Activated CD8-positive, alpha-beta memory T cell treated with anti-CD3 and anti-CD28 coated beads for 36 hours (primary cell): Measurements from ENCODE around the gene CHD3. TPM values are rescaled to one million over a fixed set of nuclear protein-coding genes. Genes with fewer than 3 reads are reported as not detected.

Source experiments
- CTCF ChIA-PET: fragments of 350-600 bp; sonication (Branson Sonifier 250); formaldehyde crosslinking; loops from one replicate; lab custom pipeline; 2021; ENCODE audit warnings: antibody characterized with exemption; lab: Charles Lee
- POLR2A ChIA-PET: fragments of 350-600 bp; sonication (Branson Sonifier 250); formaldehyde crosslinking; loops from one replicate; lab custom pipeline; 2021; ENCODE audit warnings: antibody characterized with exemption; lab: Charles Lee
- total RNA-seq, 2 experiments: library from RNA; stranded (reverse); gene quantifications; one replicate each; pipeline ENCODE4 v1.2.3, GENCODE V29; 2021

Gene CHD3
- total RNA-seq, 2 experiments from 2014 or later = 112 to 113 TPM

DNA sequence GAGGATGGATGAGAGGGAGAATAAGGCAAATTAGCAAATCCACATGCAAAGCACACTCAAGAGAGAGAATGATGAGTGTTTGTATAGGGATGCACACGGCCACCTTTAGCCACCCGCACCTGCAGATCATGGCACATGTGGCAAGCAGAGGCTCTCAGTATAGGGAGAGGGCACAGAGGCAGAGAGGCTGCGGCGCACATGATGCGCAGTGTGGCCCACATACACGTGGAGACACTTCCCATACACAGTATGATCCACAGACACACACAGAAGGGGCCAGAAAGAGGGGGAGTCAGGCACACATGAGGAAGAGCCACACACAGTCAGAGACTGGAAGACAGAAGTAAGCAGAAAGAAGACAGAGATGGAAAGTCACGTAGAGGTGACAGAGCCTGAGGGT lies 6.5 kb upstream of the CHD3 start:
- ChIA-PET POLR2A (no interaction called here), CTCF (no interaction called here)

DNA sequence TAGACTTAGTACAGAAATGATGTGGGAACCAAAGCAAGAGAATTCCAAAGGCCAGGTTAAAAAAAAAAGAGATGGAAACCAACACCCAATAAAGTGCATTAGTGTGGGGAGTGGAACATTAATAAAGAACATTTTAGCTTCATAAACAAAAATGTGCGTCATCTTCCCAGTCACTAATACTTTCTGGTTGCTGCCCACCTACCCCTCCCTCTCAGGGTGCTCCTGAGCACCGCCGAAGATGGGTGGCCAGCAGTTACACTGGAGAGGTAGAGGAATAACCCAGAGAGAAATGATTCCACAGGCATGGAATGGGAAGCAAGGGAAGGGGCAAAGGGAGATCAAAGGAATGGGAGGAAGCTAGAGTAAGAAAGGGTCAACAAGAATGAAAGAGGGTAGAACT lies 6.0 kb upstream of the CHD3 start:
- POLR2A ChIA-PET = no interaction called here

DNA sequence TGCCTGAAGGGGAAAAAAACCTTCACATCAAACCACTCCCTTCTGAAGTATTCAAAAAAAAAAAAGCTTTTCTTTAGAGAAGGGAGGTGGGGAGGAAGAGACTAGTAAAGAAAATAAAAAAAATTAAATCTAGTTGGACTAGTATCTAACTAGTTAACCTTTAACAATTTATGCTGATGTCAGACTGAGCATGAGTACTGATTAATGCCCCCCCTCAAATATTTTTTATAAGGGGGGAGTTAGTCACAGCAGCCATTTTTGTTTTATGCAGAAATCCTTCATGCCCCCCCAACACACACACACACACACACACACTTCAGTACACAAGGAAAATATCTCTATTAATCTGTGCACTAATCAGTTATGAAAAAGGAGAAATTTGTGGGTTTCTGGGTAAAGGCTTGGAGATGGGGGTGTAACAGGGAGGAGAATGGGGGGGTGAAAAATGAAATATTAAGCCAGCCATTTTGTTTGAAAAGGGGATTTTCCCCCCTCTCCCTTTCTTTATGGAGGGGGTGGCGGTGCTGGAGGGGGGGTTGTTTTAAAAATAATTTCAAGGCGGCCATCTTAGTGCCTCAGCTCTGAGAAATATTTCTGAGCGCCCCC lies 4.7 kb upstream of the CHD3 start:
- ChIA-PET CTCF (interaction anchor here (0.8 to 1.3 kb wide), 2 partner anchors 15 to 176 kb away, joined by 3 read pairs; no protein-coding TSS in a partner anchor), POLR2A (interaction anchor here (0.5 to 0.6 kb wide), 2 partner anchors 42 to 48 kb away, joined by 3 read pairs; no protein-coding TSS in a partner anchor)

More for the DNA sequence above, 6.0 kb upstream of the CHD3 start:
- CTCF ChIA-PET = interaction anchor here (0.6 to 1.3 kb wide), 3 partner anchors 8 to 47 kb away, joined by 3 read pairs; no protein-coding TSS in a partner anchor

DNA sequence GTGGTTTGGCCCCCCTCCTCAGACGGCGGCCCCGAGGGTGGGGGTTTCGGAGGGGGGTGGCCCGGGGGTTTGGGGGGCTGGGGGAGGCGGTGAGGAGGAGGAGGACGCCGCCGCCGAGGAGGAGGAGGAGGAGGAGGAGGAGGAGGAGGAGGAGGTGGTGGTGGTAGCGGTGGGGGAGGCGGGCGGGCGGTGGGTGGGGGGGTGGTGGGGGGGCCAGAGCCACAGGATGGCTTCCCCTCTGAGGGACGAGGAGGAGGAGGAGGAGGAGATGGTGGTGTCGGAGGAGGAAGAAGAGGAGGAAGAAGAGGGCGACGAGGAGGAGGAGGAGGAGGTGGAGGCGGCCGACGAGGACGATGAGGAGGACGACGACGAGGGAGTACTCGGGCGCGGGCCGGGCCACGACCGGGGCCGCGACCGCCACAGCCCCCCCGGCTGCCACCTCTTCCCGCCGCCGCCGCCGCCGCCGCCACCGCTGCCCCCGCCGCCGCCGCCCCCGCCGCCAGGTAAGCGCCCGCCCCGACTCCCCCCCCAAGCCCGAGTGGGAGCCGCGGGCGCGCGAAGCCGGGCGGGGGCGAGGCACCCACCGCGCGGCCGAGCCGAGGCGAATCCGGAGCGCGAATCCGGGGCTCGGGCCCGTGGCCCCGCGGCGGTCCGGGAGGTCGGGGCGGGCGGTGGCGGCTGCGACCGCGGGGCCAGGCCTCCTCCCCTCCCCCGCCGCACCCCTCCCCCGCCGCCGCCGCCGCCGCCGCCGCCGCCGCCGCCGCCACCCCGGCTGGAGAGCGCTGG lies 3.8 kb upstream of the CHD3 start:
- CTCF ChIA-PET = interaction anchor here (0.7 to 2.2 kb wide), 3 partner anchors 28 to 179 kb away, joined by 3 to 8 read pairs (median 3); partner anchors contain the start of genes CYB5D1 and NAA38
- POLR2A ChIA-PET = interaction anchor here (0.6 kb wide), 1 partner anchor 49 kb away, joined by 3 read pairs; no protein-coding TSS in a partner anchor

DNA sequence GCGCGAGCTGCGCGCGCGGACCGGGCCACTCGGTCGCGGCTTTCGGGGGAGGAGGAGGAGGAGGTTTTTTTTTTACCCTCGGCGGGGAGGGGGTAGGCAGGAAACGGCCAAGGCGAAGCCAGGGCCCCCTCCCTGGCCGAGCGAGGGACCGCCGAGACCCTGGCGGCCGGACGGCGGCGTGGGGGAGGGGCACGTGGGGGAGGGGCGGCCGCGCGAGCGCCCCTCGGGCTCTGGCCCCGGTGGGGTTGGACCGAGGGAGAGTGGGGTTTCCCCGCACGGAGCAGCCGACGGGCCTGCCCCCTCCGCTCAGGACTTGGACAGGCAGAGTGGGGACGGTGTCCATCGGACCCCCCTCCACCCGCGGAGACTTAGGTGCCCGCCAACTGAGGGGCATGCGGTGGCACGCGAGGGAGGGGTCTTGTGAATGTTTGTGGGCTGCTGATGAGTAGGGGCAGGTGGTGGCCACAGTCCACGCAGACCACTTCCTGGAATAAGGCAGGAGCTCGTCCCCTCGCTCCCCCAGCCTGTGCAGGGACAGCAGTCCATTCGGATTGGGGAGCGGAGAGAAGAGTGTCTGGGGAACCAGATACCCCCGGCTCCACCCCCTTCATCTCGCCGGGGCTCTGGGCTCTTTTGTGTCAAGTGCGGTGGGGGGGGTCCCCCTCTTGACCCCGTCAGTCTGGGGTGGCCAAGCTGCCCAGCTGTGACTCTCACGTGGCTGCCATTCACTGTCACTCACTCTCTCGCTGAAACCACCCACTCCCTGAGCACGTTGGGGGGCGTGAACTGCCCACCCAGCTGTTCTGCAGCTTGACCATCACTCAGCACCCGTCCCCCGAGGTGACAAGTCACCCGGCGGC lies 3.0 kb upstream of the CHD3 start:
- CTCF ChIA-PET = interaction anchor here (0.7 to 2.2 kb wide), 7 partner anchors 22 to 198 kb away, joined by 3 to 8 read pairs (median 3); partner anchors contain the start of genes CYB5D1, NAA38, RNF227 and TP53
- POLR2A ChIA-PET = interaction anchor here (0.6 to 1.5 kb wide), 4 partner anchors 11 to 200 kb away, joined by 4 to 9 read pairs (median 6); partner anchors contain the start of genes CNTROB, TP53 and TRAPPC1

DNA sequence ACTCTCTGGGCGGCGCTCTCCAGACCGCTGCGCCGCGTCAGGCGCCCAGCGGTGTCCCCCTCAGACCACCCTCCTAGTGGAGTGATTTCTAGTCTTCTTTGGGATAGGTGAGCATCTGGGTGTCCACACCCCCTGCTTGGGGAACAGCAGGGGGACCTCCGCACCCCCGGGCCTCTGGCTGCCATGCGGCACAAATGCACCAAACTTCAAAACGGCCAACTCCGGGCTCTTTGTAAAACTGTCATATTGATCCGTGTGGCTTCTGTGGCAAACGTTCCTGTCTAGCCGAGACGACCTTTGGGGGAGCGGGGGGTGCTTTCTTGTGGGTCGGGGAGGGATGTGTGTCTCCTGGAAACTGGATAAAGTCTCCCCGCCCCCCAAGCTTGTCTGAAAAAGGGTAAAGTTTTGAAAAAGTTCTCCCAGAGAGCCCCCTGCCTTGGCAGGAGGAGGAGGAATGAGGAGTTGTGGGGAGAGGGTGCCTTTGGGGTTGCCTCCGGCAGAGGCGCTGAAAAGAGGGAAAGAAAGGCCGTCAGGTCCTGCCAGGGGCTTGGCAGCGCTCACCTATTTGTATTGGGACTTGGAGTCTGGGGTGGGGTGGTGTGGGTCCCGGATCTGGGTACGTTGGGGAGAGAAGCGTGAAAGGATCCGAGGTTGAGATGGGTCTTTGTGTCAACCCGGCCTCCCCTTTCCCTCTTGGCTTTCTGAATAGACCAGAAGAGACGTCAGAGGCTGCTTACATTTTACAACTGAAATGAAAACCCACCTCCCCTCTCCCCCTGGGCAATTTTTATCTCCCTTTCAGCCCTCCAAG lies 2.2 kb upstream of the CHD3 start:
- CTCF ChIA-PET = interaction anchor here (0.7 to 2.2 kb wide), 6 partner anchors 23 to 199 kb away, joined by 3 to 8 read pairs (median 3); partner anchors contain the start of genes CYB5D1, NAA38, RNF227 and TP53
- POLR2A ChIA-PET = interaction anchor here (0.6 to 1.5 kb wide), 3 partner anchors 12 to 199 kb away, joined by 6 to 9 read pairs (median 7); partner anchors contain the start of genes CNTROB, TP53 and TRAPPC1

DNA sequence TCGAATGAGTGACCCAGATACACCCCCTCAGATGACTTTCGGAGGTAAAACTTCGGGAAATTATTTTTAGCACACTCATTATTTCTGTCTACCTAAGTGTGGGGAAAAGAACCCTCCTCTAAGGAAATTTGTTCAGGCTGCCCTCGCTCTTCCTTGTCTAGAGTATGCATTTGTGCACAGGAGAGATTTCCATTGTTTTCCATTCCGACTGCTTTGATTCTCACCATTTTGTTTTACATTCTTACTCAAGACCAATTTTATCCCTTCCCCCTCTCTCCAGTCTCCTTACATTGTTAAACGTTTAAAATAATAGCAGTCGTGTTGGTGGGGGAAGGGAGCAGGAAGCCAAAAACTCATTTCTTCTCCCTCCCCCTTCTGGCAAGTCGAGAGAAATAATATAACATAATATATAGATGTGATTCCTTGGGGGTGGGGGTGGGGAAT lies 1.5 kb upstream of the CHD3 start:
- POLR2A ChIA-PET = no interaction called here
- CTCF ChIA-PET = interaction anchor here (2.2 kb wide), 1 partner anchor 30 kb away, joined by 8 read pairs; the partner anchor contains the start of genes CYB5D1 and NAA38

DNA sequence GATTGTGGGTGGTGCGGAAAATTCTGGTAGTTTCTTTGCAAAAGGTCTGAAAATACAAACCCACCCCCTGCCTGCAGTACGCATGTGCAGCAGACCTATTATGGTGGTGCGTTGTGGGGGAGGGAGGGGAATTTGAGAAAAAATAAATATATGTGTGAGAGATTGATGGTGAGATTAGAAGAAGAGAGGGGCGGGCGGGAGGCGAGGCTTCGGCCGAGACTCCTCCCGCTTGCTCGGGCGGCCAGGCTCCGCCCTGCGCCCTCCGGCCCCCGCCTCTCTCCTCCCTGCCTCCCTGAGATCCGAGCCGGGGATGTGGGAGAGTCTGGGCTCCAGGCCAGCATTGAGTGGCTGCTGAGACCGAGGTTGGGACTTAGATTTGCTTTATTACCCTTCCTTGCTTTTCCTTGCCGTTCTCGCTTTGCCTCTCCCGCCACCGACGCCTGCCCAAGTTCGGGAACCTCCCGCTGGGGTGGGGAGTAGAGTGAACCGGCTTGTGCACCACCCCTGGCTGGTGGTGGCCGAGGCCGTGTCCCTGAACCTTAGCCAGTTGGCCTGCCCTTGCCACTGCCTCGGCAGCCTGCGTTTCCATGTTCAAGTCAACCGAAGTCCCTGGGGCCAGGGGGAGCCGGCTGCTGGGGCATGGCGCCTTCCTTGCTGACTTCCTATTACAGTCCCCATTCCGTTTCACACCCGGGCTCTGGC lies 956 bp upstream of the CHD3 start:
- ChIA-PET POLR2A (no interaction called here), CTCF (no interaction called here)

DNA sequence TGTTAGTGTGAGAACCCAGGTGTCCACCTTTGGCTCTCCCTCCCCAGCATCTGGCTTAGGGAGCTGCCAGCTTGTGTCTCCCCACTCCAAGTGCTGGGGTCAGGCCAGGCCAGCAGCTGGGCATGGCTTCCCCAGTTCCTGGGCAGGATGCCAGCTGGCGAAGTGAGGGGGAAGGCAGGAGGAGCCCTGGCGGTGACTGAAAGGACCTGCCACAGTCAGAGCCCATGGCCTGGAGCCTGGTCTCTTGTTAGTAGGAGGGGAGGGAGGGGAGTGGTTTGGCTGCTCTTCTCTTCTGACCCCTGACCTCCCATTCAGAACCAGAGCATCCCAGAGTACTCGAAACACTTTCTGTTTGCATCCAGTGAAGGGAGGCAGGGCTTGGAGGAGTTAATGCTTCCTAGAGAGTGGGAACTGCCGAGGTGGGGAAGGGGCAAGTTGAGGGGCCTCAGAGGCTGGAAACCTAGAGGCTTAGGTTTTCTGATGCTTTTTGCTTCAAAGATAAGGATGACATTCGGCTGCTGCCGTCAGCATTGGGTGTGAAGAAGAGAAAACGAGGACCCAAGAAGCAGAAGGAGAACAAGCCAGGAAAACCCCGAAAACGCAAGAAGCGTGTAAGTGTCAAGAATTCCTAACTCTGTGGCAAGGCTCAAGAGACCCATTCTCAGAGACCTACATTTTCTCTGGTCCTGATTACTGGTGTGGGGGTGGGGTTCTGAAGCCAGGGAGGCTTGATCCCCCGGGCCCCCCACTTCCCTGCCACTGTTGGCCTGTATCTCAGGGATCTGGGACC lies 772 bp downstream of the CHD3 start:
- CTCF ChIA-PET = no interaction called here
- POLR2A ChIA-PET = no interaction called here

DNA sequence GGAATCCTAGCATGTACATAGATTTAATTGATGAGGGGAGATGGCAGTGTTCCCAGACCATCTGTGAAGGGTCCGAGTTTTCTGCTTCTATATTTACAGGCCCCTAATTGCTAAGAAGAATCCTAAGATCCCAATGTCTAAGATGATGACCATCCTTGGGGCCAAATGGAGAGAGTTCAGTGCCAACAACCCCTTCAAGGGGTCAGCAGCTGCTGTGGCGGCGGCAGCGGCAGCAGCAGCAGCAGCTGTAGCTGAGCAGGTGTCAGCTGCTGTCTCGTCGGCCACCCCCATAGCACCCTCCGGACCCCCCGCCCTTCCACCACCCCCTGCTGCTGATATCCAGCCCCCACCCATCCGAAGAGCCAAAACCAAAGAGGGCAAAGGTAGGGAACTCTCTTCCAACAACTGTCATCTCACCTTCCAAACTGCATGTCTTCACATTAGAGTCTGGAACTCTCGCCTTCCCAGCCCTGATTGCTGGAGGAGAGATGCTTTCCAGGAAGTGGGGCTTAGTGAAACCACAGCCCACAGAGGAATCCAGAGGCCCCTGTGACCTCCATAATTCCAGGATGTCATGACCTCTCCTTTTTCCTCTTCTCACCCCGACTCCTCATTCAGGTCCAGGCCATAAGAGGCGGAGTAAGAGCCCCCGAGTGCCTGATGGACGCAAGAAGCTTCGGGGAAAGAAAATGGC lies 4.7 kb downstream of the CHD3 start:
- ChIA-PET POLR2A (no interaction called here), CTCF (interaction anchor here (0.5 kb wide), 1 partner anchor 147 kb away, joined by 3 read pairs; no protein-coding TSS in a partner anchor)

DNA sequence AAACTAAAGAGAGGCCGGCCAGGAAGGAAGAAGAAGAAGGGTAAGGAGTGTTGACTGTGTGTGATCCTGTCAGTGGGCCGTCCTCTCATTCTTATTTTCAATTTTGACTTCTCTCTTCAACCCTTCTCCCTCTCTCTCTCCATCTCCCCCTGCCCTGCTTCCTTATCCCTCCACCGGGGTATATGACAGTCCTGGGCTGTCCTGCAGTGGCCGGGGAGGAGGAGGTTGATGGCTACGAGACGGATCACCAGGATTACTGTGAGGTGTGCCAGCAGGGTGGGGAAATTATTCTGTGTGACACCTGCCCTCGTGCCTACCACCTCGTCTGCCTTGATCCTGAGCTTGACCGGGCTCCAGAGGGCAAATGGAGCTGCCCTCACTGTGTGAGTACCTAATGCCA lies 5.6 kb downstream of the CHD3 start:
- CTCF ChIA-PET = no interaction called here
- POLR2A ChIA-PET = no interaction called here

DNA sequence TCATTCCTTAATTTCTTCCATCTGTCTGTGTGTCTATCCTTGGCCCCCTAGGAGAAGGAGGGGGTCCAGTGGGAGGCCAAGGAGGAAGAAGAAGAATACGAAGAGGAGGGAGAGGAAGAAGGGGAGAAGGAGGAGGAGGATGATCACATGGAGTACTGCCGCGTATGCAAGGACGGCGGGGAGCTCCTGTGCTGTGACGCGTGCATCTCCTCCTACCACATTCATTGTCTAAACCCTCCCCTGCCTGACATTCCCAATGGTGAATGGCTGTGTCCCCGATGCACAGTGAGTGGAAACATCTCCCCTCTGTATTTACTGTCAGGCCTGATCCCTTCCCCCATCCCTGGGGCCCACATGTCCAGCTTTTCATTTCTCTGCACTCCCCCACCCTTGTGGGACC lies 6.3 kb downstream of the CHD3 start:
- POLR2A ChIA-PET = no interaction called here
- CTCF ChIA-PET = interaction anchor here (0.6 kb wide), 2 partner anchors 18 to 171 kb away, joined by 3 to 5 read pairs; no protein-coding TSS in a partner anchor

DNA sequence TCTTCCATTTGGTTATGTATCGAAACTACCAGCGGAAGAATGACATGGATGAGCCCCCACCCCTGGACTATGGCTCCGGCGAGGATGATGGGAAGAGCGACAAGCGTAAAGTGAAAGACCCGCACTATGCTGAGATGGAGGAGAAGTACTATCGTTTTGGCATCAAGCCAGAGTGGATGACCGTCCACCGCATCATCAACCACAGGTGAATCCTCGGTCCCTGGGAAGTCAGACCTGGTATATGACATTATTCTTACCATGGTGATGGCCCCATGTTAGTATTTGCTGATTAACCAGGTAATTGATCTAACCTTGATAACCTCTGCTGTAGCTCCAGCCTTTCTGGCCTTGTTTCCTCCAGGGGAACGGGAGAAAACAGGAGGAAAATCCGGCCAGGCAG lies 8.5 kb downstream of the CHD3 start:
- ChIA-PET POLR2A (interaction anchor here (0.5 to 1.0 kb wide), 2 partner anchors 10 to 16 kb away, joined by 3 read pairs; no protein-coding TSS in a partner anchor), CTCF (interaction anchor here (1.7 to 2.1 kb wide), 2 partner anchors 62 to 93 kb away, joined by 4 to 5 read pairs; no protein-coding TSS in a partner anchor)

DNA sequence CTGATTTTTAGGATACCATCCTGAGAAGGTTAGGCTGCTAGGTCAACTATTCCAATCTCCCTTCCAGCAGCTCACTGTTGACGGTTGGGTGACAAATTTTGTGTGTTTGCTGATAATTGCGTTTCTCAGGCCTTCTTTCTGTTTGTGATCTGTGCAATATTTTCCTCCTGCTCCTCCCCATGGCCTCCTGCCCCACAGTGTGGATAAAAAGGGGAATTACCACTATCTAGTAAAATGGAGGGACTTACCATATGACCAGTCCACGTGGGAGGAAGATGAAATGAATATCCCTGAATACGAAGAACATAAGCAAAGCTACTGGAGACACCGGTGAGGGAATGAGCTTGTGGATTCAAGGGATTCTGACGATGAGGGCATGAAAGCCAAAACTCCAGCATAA lies 9.2 kb downstream of the CHD3 start:
- CTCF ChIA-PET = interaction anchor here (0.6 to 2.1 kb wide), 4 partner anchors 34 to 439 kb away, joined by 3 to 5 read pairs (median 4); partner anchors contain the start of genes CNTROB and TRAPPC1
- POLR2A ChIA-PET = interaction anchor here (0.5 kb wide), 1 partner anchor 15 kb away, joined by 3 read pairs; no protein-coding TSS in a partner anchor
